Left lung (tissue), 10 donors: ENCODE measurements around the gene ATF7IP. TPM values are rescaled to one million over a fixed set of nuclear protein-coding genes. Genes with fewer than 3 reads are reported as not detected.
"Not testable (repeated sequence)": the region's sequence is repeated elsewhere in the genome, so short reads cannot be mapped to it uniquely, and the experiment has no call there.

Experiments used
- ATAC-seq: fragments of 200-7000 bp; cut with Tn5 transposase; one replicate; pipeline ENCODE4 v1.9.1; 2020; ENCODE audit warnings: moderate library complexity
- DNase-seq, 4 donors: peaks; one replicate each; pipeline ENCODE4 v3.0.0-alpha.2; 2013 to 2020
- H3K27ac ChIP-seq, 2 donors: fragments of 200-600 bp; sonication (generic) in 1 of 2; one replicate each; pipeline versions ENCODE4 v1.5.0 to v1.8.0; 2020 to 2021
- H3K27me3 ChIP-seq, 2 donors: fragments of 200-600 bp; sonication (generic) in 1 of 2; one replicate each; pipeline versions ENCODE4 v1.5.0 to v1.8.0; 2020 to 2021
- H3K36me3 ChIP-seq, 2 donors: fragments of 200-600 bp; sonication (generic) in 1 of 2; one replicate each; pipeline versions ENCODE4 v1.5.0 to v1.8.0; 2020 to 2021
- H3K4me1 ChIP-seq, 2 donors: fragments of 200-600 bp; one replicate each; pipeline ENCODE4 v1.8.0; 2021
- H3K4me3 ChIP-seq, 2 donors: fragments of 200-600 bp; sonication (generic) in 1 of 2; one replicate each; pipeline versions ENCODE4 v1.5.0 to v1.8.0; 2020 to 2021; ENCODE audit warnings: mild to moderate bottlenecking in 1 of 2
- H3K9me3 ChIP-seq, 2 donors: fragments of 200-600 bp; sonication (generic) in 1 of 2; one replicate each; pipeline versions ENCODE4 v1.5.0 to v1.8.0; 2020 to 2021
- intact Hi-C, 2 donors: fragments of 100-400 bp; cut with DNase I; formaldehyde crosslinking; loops; one replicate each; pipeline versions ENCODE4 v1.11.2 to v1.14.2; 2022
- polyA plus RNA-seq, 6 donors: library from polyadenylated mRNA; unstranded; fragments of 120-200 nt; gene quantifications; one replicate each; pipeline ENCODE4 v1.2.1, GENCODE V29; 2013; ENCODE audit not compliant: insufficient read length in 6 of 6
- total RNA-seq, 2 donors: library from RNA; stranded (reverse); fragmentation: NEBNext Ultra II Directional; extraction: Animal tissue kit (Norgen Biotek cat#: 25700); gene quantifications; one replicate each; pipeline ENCODE4 v1.2.1, GENCODE V29; 2021
- TF ChIP-seq, protein P1 (sequence below), 2 donors: fragments of 200-600 bp; sonication (generic) in 1 of 2; IDR thresholded peaks; one replicate each; pipeline versions ENCODE4 v1.5.0 to v1.8.0; 2021; ENCODE audit warnings: antibody characterized with exemption in 2 of 2
- donor health status: DM: no; HTN: yes; CAD: no.
- donor health status: DM: no; HTN: no; CAD: no.

The ATF7IP gene
- total and polyA plus RNA-seq, 8 donors = 47.6 to 84.8 (median 55.6) TPM

DNA sequence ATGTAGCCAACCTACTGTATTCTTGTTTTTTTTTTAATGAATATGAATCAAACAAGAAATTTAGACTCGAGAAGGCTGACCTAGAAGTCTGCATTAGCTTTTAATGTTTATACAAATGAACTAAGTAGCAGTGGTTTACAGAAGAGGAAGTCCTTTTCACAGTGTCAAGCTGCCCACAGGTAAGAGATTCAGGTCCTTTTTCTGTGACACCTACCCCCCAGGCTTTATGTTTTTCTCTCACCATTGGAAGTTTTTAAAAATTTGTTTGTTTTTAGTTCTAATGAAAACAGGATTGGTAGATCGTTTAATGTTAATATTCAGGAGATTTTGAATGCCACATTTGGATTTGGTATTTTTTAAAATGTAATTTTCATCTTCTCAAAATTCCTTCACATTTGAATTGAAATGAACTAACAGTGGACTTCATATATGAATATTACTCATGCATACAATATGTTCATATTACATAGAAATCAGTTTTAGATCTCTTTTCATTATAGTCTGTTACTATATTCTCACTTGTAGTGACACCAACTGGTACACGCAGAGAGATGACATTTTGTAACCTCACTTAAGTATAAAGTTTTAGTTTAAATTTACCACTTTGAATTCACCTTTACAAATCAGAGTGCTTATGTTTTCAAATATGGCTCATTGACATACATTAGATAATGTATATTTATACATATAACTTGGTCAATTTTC lies 29.7 kb downstream of the ATF7IP start:
- Histone ChIP-seq H3K4me3 (no peak overlapping the region), H3K27ac (peak overlapping the region; percentile 58 to 71), H3K4me1 (peaks cover 12 to 56% of the 10 kb centered on the region in 2 donors), H3K36me3 (no peaks in the 10 kb centered on the region), H3K27me3 (no peaks in the 10 kb centered on the region), H3K9me3 (peaks cover 0 to 6% of the 10 kb centered on the region in 2 donors)
- no peak for DNase-seq
- TF ChIP-seq, protein P1, sequence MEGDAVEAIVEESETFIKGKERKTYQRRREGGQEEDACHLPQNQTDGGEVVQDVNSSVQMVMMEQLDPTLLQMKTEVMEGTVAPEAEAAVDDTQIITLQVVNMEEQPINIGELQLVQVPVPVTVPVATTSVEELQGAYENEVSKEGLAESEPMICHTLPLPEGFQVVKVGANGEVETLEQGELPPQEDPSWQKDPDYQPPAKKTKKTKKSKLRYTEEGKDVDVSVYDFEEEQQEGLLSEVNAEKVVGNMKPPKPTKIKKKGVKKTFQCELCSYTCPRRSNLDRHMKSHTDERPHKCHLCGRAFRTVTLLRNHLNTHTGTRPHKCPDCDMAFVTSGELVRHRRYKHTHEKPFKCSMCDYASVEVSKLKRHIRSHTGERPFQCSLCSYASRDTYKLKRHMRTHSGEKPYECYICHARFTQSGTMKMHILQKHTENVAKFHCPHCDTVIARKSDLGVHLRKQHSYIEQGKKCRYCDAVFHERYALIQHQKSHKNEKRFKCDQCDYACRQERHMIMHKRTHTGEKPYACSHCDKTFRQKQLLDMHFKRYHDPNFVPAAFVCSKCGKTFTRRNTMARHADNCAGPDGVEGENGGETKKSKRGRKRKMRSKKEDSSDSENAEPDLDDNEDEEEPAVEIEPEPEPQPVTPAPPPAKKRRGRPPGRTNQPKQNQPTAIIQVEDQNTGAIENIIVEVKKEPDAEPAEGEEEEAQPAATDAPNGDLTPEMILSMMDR (IDR thresholded peaks at IDR 0.05) = no peak
- peak; percentile 63 for ATAC-seq
- intact Hi-C loops = no loop called here

DNA sequence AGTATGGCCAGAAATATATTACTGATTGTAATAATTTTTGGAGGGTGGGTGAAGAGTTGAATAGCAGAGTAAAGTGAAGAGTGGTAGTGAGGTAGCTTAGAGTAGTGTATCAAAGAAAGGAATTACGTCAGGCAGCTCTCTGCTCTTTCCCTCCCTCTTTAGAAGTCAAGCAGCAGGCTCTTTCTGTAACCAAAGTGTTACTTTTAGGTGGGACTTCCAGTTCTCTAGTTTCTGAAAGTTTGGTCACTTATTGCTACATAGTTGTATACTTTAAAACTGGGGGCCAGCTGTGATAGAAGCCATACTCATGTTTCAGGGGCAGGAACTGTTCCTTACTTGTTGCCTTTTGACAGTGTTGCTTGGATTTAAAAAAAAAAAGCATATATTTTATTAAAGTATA lies 30.6 kb downstream of the ATF7IP start:
- peak in 1 of 4 donors; percentile 68 for DNase-seq
- no peak overlapping the region for H3K4me3 ChIP-seq
- no peaks in the 10 kb centered on the region for H3K36me3 ChIP-seq
- intact Hi-C loops = no loop called here
- peaks cover 0 to 6% of the 10 kb centered on the region in 2 donors for H3K9me3 ChIP-seq
- no peaks in the 10 kb centered on the region for H3K27me3 ChIP-seq
- ATAC-seq = peak; percentile 68
- H3K4me1 ChIP-seq = peaks cover 12 to 48% of the 10 kb centered on the region in 2 donors
- peak overlapping the region in 1 of 2 donors; percentile 13 for H3K27ac ChIP-seq
- TF ChIP-seq, protein P1 (IDR thresholded peaks at IDR 0.05) = no peak

DNA sequence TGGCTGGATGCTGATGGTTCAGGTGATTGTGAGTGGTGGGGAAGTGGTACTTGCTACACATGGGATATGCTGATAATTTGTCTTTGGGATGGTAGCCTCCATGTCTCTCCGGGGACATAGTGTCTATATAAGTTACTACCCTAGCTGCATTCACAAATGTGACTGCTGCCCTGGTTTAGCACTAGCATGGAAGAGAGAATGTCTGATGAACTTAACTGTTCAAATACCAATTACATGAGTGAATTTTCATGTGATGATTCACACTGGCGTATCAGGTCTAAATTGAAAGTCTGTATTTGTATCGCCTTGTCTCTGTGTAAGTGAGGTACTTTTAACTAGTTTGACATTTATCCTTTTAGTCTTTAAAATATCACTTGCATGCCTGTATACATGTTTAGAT lies 34.4 kb downstream of the ATF7IP start:
- no peak overlapping the region for H3K4me3 ChIP-seq
- H3K9me3 ChIP-seq = peaks cover 0 to 6% of the 10 kb centered on the region in 2 donors
- DNase-seq = no peak
- H3K27ac ChIP-seq = no peak overlapping the region
- ATAC-seq = no peak
- TF ChIP-seq, protein P1 (IDR thresholded peaks at IDR 0.05) = no peak
- intact Hi-C loops = no loop called here
- H3K36me3 ChIP-seq = no peaks in the 10 kb centered on the region
- H3K4me1 ChIP-seq = peaks cover 9 to 34% of the 10 kb centered on the region in 2 donors
- no peaks in the 10 kb centered on the region for H3K27me3 ChIP-seq

DNA sequence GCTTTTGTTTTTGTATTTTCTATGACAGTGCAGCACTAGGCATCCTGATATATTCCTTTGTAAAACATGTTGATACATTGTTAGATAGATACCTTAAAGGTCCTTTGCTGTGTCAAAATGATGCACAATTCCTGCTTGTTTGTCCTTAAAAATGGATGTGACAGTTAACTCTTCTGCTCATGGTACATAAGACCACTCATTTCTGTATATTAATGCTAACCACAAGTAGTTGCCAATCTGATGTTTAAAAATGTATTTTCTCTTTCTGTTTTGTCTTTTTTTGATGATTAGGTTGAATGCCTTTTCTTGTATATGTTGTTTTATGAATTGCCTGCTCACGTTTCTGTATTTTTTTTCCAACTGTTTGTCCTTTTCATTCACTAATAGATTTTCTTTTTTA lies 35.1 kb downstream of the ATF7IP start:
- no peak overlapping the region for H3K4me3 ChIP-seq

DNA sequence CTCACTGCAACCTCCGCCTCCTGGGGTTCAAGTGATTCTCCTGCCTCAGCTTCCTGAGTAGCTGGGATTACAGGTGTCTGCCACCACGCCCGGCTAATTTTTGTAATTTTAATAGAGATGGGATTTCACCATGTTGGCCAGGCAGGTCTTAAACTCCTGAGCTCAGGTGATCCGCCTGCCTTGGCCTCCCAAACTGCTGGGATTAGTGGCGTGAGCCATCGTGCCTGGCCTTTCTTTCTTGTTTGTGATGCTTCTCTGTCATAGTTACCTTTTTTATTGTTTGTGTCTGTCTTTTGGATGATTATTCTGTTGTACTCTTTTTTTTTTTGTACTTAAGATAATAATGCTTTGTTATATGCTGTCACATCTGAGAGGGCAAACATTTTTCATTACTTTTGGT lies 35.8 kb downstream of the ATF7IP start:
- ATAC-seq, H3K27ac ChIP-seq, H3K36me3 ChIP-seq, DNase-seq, H3K4me3 ChIP-seq, H3K9me3 ChIP-seq, intact Hi-C loops, H3K27me3 ChIP-seq: not testable (repeated sequence)
- peaks cover 9 to 20% of the 10 kb centered on the region in 2 donors for H3K4me1 ChIP-seq

More for the DNA sequence above, 35.1 kb downstream of the ATF7IP start:
- Histone ChIP-seq H3K36me3 (no peaks in the 10 kb centered on the region), H3K9me3 (peaks cover 0 to 6% of the 10 kb centered on the region in 2 donors), H3K27ac (no peak overlapping the region), H3K27me3 (no peaks in the 10 kb centered on the region), H3K4me1 (peaks cover 9 to 27% of the 10 kb centered on the region in 2 donors)
- DNase-seq = no peak
- no peak for ATAC-seq
- TF ChIP-seq, protein P1 (IDR thresholded peaks at IDR 0.05) = no peak
- intact Hi-C loops = no loop called here
